ENCODE data around the gene ANO7.

The ANO7 gene

GRCh38 chr2:241215421-241215820 lies 26.9 kb downstream of the ANO7 start:
- Histone ChIP-seq H3K4me1 (ENCODE audit: control insufficient read depth, low read depth, low read length) (peaks cover 6% of the 10 kb centered on the region), H3K27me3 (ENCODE audit: control insufficient read depth, insufficient read depth, low read length) (no peaks in the 10 kb centered on the region), H3K4me3 (ENCODE audit: low read length) (no peak overlapping the region), H3K9ac (ENCODE audit: low read length) (no peak overlapping the region), H3K36me3 (ENCODE audit: control insufficient read depth, low read depth, low read length) (no peaks in the 10 kb centered on the region), H3K9me3 (ENCODE audit: control insufficient read depth, low read depth, low read length) (no peaks in the 10 kb centered on the region), H3K27ac (ENCODE audit: low read length) (no peak overlapping the region)

DNA sequence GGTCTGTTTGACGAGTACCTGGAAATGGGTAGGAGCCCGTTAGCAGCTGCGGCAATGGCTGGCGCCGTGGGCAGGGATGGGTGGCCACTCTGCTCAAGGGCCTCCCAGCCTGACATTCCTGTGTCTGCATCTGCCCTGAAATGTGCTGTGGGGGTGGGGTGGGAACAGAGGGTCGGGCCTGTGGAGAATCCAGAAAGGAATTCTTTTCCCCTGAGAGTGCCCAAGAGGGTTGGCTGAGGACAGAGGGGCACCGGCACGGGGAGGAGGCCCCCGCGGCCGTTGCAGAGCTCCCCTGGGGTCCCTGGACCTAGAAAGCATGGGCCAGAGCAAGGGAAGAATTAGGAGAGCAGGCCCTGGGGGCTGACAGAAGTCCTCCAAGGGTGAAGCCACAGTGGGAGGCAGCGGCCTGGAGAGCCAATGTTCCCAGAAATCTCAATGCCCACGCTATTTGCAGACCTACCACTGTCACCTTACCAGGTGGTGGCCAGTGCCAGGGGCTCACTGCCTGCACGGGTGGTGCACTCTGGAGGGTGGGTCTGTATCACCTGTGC lies 27.8 kb downstream of the ANO7 start:
- no peak overlapping the region for H3K9ac ChIP-seq (ENCODE audit: low read length)
- peaks cover 6% of the 10 kb centered on the region for H3K4me1 ChIP-seq (ENCODE audit: control insufficient read depth, low read depth, low read length)
- no peak overlapping the region for H3K27ac ChIP-seq (ENCODE audit: low read length)
- H3K36me3 ChIP-seq (ENCODE audit: control insufficient read depth, low read depth, low read length): no peaks in the 10 kb centered on the region
- no peak overlapping the region for H3K4me3 ChIP-seq (ENCODE audit: low read length)
- no peaks in the 10 kb centered on the region for H3K9me3 ChIP-seq (ENCODE audit: control insufficient read depth, low read depth, low read length)
- no peaks in the 10 kb centered on the region for H3K27me3 ChIP-seq (ENCODE audit: control insufficient read depth, insufficient read depth, low read length)

- Histone ChIP-seq H3K27ac (ENCODE audit: low read length) (no peak overlapping the region), H3K4me3 (ENCODE audit: low read length) (peak overlapping the region; percentile 36), H3K36me3 (ENCODE audit: control insufficient read depth, low read depth, low read length) (no peaks in the 10 kb centered on the region), H3K9me3 (ENCODE audit: control insufficient read depth, low read depth, low read length) (no peaks in the 10 kb centered on the region), H3K27me3 (ENCODE audit: control insufficient read depth, insufficient read depth, low read length) (no peaks in the 10 kb centered on the region), H3K9ac (ENCODE audit: low read length) (peak overlapping the region; percentile 48), H3K4me1 (ENCODE audit: control insufficient read depth, low read depth, low read length) (peaks cover 6% of the 10 kb centered on the region)
Measured at GRCh38 chr2:241217320-241218031, 29.0 kb downstream of the ANO7 start.

DNA sequence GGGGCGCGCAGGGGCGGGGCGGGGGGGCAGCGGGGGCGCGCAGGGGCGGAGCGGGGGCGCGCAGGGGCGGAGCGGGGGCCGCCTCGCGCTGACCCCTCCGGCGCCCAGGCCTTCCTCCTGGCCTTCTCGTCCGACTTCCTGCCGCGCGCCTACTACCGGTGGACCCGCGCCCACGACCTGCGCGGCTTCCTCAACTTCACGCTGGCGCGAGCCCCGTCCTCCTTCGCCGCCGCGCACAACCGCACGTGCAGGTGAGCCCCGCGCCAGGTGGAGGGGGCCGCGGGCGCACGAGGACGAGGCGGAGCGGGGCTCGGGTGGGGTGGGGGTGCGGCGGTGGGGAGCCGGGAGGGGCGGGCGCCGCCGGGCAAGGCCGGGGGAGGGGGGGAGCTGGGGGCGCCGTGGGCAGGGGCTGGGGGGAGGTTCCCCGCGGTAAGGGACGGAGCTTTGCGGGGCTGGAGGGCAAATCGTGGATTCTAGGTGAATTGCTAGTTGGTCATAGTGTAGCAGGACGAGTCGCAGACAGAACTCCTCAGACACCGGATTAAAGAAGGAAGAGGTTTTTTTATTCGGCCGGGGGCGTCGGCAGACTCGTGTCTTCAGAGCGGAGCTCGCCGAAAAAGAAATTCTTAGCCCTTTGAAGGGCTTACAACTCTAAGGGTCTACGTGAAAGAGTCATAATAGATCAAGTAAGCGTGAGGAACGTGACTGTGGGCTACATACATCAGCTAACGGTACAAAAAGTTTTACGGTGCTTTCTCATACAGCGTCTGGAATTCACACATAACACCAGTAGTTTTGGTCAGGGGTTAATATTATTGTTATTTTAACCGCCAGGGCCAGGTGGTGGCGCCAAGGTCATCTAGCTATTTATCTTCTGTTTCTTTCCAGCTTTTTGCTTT lies 29.9 kb downstream of the ANO7 start:
- peak overlapping the region; percentile 48 for H3K9ac ChIP-seq (ENCODE audit: low read length)
- H3K27ac ChIP-seq (ENCODE audit: low read length): no peak overlapping the region

GRCh38 chr2:241219030-241219382 lies 30.5 kb downstream of the ANO7 start:
- H3K9ac ChIP-seq (ENCODE audit: low read length): peak overlapping the region; percentile 48
- H3K9me3 ChIP-seq (ENCODE audit: control insufficient read depth, low read depth, low read length): no peaks in the 10 kb centered on the region
- H3K4me1 ChIP-seq (ENCODE audit: control insufficient read depth, low read depth, low read length): peaks cover 6% of the 10 kb centered on the region
- H3K27me3 ChIP-seq (ENCODE audit: control insufficient read depth, insufficient read depth, low read length): no peaks in the 10 kb centered on the region
- H3K4me3 ChIP-seq (ENCODE audit: low read length): peak overlapping the region; percentile 79
- no peak overlapping the region for H3K27ac ChIP-seq (ENCODE audit: low read length)
- no peaks in the 10 kb centered on the region for H3K36me3 ChIP-seq (ENCODE audit: control insufficient read depth, low read depth, low read length)

More for the DNA sequence above, 29.9 kb downstream of the ANO7 start:
- Histone ChIP-seq H3K36me3 (ENCODE audit: control insufficient read depth, low read depth, low read length) (no peaks in the 10 kb centered on the region), H3K4me1 (ENCODE audit: control insufficient read depth, low read depth, low read length) (peaks cover 6% of the 10 kb centered on the region), H3K27me3 (ENCODE audit: control insufficient read depth, insufficient read depth, low read length) (no peaks in the 10 kb centered on the region), H3K9me3 (ENCODE audit: control insufficient read depth, low read depth, low read length) (no peaks in the 10 kb centered on the region), H3K4me3 (ENCODE audit: low read length) (peak overlapping the region; percentile 79)

- H3K27me3 ChIP-seq (ENCODE audit: control insufficient read depth, insufficient read depth, low read length): no peaks in the 10 kb centered on the region
- no peaks in the 10 kb centered on the region for H3K36me3 ChIP-seq (ENCODE audit: control insufficient read depth, low read depth, low read length)
- H3K27ac ChIP-seq (ENCODE audit: low read length): no peak overlapping the region
- peaks cover 6% of the 10 kb centered on the region for H3K4me1 ChIP-seq (ENCODE audit: control insufficient read depth, low read depth, low read length)
- H3K4me3 ChIP-seq (ENCODE audit: low read length): no peak overlapping the region
- H3K9me3 ChIP-seq (ENCODE audit: control insufficient read depth, low read depth, low read length): no peaks in the 10 kb centered on the region
- H3K9ac ChIP-seq (ENCODE audit: low read length): no peak overlapping the region
Measured at GRCh38 chr2:241219856-241220356, 31.4 kb downstream of the ANO7 start.

DNA sequence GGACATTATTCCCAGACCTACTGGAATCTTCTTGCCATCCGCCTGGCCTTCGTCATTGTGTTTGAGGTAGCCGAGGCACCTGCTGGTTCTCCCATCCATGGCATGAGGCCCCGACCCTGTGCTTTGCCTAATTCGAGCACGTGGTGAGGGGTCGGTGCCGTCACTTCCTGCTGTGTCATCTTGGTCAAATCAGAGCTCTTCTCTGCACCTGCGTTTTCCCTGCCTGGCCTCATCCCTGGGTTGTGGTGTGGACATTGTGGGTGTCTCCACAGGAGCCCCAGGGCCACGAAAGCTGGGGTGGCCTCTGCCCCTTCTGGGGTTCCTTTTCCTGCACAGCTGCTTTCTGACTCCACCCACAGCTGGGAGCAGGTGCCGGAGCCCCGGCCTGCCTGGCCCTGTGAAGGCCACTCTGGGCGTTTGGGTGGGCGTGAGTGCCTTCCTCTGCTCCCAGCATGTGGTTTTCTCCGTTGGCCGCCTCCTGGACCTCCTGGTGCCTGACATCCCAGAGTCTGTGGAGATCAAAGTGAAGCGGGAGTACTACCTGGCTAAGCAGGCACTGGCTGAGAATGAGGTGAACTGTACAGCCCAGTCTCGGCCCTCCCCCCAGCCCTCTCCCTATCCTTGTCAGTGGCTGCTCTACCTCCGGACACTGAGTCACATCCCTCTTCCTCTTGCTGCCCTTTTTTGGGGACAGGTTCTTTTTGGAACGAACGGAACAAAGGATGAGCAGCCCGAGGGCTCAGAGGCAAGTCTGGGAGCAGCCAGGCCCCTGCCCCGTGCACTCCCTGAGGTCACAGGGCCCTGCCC lies 34.9 kb downstream of the ANO7 start:
- Histone ChIP-seq H3K4me1 (ENCODE audit: control insufficient read depth, low read depth, low read length) (peaks cover 6% of the 10 kb centered on the region), H3K36me3 (ENCODE audit: control insufficient read depth, low read depth, low read length) (peaks cover 11% of the 10 kb centered on the region), H3K27me3 (ENCODE audit: control insufficient read depth, insufficient read depth, low read length) (no peaks in the 10 kb centered on the region), H3K4me3 (ENCODE audit: low read length) (no peak overlapping the region), H3K9me3 (ENCODE audit: control insufficient read depth, low read depth, low read length) (no peaks in the 10 kb centered on the region), H3K9ac (ENCODE audit: low read length) (no peak overlapping the region), H3K27ac (ENCODE audit: low read length) (no peak overlapping the region)

DNA sequence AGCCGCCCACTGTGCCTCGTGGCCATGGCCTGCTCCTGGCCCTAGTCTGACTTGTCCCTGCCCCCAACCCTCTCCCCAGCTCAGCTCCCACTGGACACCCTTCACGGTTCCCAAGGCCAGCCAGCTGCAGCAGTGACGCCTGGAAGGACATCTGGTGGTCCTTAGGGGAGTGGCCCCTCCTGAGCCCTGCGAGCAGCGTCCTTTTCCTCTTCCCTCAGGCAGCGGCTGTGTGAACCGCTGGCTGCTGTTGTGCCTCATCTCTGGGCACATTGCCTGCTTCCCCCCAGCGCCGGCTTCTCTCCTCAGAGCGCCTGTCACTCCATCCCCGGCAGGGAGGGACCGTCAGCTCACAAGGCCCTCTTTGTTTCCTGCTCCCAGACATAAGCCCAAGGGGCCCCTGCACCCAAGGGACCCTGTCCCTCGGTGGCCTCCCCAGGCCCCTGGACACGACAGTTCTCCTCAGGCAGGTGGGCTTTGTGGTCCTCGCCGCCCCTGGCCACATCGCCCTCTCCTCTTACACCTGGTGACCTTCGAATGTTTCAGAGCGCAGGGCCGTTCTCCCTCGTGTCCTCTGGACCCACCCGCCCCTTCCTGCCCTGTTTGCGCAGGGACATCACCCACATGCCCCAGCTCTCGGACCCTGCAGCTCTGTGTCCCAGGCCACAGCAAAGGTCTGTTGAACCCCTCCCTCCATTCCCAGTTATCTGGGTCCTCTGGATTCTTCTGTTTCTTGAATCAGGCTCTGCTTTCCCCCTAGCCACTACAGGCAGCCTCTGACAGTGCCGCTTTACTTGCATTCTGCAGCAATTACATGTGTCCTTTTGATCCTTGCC lies 35.8 kb downstream of the ANO7 start:
- H3K4me1 ChIP-seq (ENCODE audit: control insufficient read depth, low read depth, low read length): peaks cover 2% of the 10 kb centered on the region
- H3K4me3 ChIP-seq (ENCODE audit: low read length): no peak overlapping the region
- H3K27ac ChIP-seq (ENCODE audit: low read length): no peak overlapping the region
- no peak overlapping the region for H3K9ac ChIP-seq (ENCODE audit: low read length)
- peaks cover 19% of the 10 kb centered on the region for H3K36me3 ChIP-seq (ENCODE audit: control insufficient read depth, low read depth, low read length)
- H3K27me3 ChIP-seq (ENCODE audit: control insufficient read depth, insufficient read depth, low read length): no peaks in the 10 kb centered on the region
- no peaks in the 10 kb centered on the region for H3K9me3 ChIP-seq (ENCODE audit: control insufficient read depth, low read depth, low read length)

DNA sequence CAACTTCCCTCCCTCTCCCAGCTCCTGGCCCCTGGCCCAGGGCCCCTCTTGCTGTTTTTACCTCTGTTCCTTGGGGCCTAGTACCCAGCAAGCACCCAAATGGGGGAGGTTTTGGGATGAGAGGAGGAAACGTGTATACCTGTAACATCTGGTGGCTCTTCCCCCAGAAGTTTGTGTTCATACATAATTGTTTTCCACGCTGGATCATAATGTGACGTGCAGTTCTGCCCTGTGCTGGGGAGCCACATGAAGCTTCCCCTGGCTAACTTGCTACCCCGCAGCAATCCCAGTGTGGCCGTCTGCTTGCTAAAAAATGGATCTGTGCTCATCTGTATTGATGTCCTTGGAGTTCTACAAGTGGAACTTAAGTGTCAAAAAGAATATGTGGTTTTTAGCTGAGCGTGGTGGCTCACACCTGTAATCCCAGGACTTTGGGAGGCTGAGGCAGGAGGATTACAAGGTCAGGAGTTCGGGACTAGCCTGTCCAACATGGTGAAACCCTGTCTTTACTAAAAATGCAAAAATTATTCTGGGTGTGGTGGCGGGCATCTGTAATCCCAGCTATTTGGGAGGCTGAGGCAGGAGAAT lies 36.5 kb downstream of the ANO7 start:
- Histone ChIP-seq H3K4me1 (ENCODE audit: control insufficient read depth, low read depth, low read length) (no peaks in the 10 kb centered on the region), H3K36me3 (ENCODE audit: control insufficient read depth, low read depth, low read length) (peaks cover 23% of the 10 kb centered on the region), H3K27ac (ENCODE audit: low read length) (no peak overlapping the region), H3K27me3 (ENCODE audit: control insufficient read depth, insufficient read depth, low read length) (no peaks in the 10 kb centered on the region), H3K9me3 (ENCODE audit: control insufficient read depth, low read depth, low read length) (no peaks in the 10 kb centered on the region), H3K9ac (ENCODE audit: low read length) (no peak overlapping the region), H3K4me3 (ENCODE audit: low read length) (no peak overlapping the region)

GRCh38 chr2:241225545-241225944 lies 37.1 kb downstream of the ANO7 start:
- H3K27me3 ChIP-seq (ENCODE audit: control insufficient read depth, insufficient read depth, low read length): no peaks in the 10 kb centered on the region
- no peak overlapping the region for H3K9ac ChIP-seq (ENCODE audit: low read length)
- H3K4me3 ChIP-seq (ENCODE audit: low read length): no peak overlapping the region
- no peak overlapping the region for H3K27ac ChIP-seq (ENCODE audit: low read length)
- no peaks in the 10 kb centered on the region for H3K9me3 ChIP-seq (ENCODE audit: control insufficient read depth, low read depth, low read length)
- H3K36me3 ChIP-seq (ENCODE audit: control insufficient read depth, low read depth, low read length): peaks cover 29% of the 10 kb centered on the region
- no peaks in the 10 kb centered on the region for H3K4me1 ChIP-seq (ENCODE audit: control insufficient read depth, low read depth, low read length)
